IPS-15b (cell line): ENCODE measurements around the gene ZNF878.

Source experiments
- H3K27me3 ChIP-seq: one replicate; pipeline ENCODE4 v1.6.1; 2013; ENCODE audit warnings: low read length; ENCODE audit not compliant: control insufficient read depth, insufficient read depth
- H3K36me3 ChIP-seq: one replicate; pipeline ENCODE4 v1.6.1; 2013; ENCODE audit warnings: low read length; ENCODE audit not compliant: control insufficient read depth, insufficient read depth
- H3K4me1 ChIP-seq: one replicate; pipeline ENCODE4 v1.6.1; 2013; ENCODE audit warnings: mild to moderate bottlenecking, low read length; ENCODE audit not compliant: control insufficient read depth, insufficient read depth
- H3K4me3 ChIP-seq: one replicate; pipeline ENCODE4 v1.5.1; 2013; ENCODE audit warnings: low read depth, low read length
- H3K9ac ChIP-seq: one replicate; pipeline ENCODE4 v1.6.1; 2013; ENCODE audit warnings: low read depth, mild to moderate bottlenecking, low read length
- H3K9me3 ChIP-seq: one replicate; pipeline ENCODE4 v1.6.1; 2013; ENCODE audit warnings: mild to moderate bottlenecking, low read length; ENCODE audit not compliant: control insufficient read depth, insufficient read depth

The ZNF878 gene

DNA sequence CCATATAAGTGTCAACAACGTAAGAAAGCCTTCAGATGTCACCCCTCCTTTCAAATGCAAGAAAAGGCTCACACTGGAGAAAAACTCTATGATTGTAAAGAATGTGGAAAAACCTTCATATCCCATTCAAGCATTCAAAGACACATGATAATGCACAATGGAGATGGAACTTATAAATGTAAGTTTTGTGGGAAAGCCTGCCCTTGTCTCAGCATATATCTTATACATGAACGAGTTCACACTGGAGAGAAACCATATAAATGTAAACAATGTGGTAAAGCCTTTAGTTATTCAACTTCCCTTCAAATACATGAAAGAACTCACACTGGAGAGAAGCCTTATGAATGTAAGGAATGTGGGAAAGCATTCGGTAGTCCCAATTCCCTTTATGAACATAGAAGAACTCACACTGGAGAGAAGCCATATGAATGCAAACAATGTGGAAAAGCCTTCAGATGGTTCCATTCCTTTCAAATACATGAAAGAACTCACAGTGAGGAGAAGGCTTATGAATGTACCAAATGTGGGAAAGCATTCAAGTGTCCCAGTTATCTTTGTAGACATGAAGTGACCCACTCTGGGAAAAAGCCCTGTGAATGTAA, 22.9 kb upstream of the ZNF878 start:
- Histone ChIP-seq H3K4me1 (no peaks in the 10 kb centered on the region), H3K36me3 (peaks cover 53% of the 10 kb centered on the region), H3K9me3 (peaks cover 58% of the 10 kb centered on the region), H3K9ac (no peak overlapping the region), H3K4me3 (no peak overlapping the region), H3K27me3 (no peaks in the 10 kb centered on the region)

DNA sequence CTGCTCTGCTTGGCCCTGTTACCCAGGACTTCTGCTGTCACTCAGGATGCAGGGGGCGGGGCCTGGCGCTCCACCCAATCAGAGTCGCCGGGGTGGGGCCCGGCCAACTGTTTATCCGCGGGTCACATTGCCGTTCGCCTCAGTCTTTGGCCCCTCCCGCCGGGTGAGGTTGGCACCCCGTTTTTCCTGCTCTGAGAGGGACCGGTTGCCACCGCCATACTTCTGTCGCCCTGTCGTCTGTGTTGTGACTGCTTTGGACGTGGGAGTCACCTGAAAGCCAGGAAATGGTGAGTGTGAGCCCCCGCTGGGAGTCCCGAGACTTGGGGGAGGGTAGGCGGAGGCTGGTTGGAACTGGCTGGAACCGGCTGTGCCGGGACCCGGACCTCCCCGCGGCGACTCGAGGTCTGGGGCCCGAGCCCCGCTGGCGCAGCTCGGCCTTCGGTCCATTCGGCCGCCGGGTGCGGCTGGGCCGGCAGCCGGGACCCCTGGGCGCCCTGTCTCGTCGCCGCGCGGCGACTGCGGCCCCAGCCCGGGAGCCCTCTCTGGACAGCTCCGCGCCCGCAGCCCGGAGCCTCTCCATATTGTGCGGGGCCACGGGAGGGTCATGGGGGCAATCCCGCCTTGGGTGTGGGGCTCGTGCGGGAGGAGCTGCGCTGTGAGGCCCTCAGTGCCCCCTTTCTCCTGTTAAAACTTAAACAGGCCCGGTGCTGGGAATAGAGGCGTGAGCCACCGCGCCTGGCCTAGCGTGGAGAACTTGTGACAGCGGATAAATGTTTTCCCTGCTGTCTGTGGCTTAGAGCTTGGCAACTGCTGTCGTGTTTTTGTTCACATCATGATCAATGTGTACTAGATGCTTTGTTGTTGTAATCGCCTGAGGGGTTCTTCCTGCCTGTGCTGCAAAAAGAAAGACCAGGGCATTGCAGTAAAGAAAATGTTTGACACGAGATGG, 12.1 kb upstream of the ZNF878 start, which contains the start of gene ZNF844:
Gene ZNF844 (plus strand): TSS at position 142 of the 949 bp plus-strand sequence. CDS start 143 bp downstream, at position 285.
- peak within 1 kb of the TSS; percentile 93 for H3K4me3 ChIP-seq
- no peaks in the 10 kb centered on the region for H3K36me3 ChIP-seq
- H3K9ac ChIP-seq: peak within 1 kb of the TSS; percentile 90
- peaks cover 3% of the 10 kb centered on the region for H3K4me1 ChIP-seq
- H3K9me3 ChIP-seq: peaks cover 3% of the 10 kb centered on the region
- no peaks in the 10 kb centered on the region for H3K27me3 ChIP-seq

DNA sequence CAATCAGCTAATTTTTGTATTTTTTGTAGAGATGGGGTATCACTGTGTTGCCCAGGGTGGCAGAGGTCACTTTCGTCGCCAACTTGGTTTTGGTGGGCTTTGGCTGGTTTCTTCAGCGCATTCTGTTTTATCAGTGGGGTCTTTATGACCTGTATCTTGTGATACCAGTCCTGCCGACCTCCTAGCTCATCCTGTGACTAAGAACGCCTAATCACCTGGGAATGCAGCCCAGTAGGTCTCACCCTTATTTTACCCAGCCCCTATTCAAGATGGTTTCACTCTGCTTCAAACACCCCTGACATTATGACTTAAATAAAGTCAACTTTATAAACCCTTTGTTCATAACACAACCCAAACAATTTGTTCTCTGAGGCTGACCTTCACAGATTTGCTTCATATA, 3.0 kb upstream of the ZNF878 start:
- H3K36me3 ChIP-seq: no peaks in the 10 kb centered on the region
- H3K27me3 ChIP-seq: peaks cover 2% of the 10 kb centered on the region
- no peak overlapping the region for H3K9ac ChIP-seq
- H3K4me1 ChIP-seq: peaks cover 5% of the 10 kb centered on the region
- no peak overlapping the region for H3K4me3 ChIP-seq
- H3K9me3 ChIP-seq: no peaks in the 10 kb centered on the region

DNA sequence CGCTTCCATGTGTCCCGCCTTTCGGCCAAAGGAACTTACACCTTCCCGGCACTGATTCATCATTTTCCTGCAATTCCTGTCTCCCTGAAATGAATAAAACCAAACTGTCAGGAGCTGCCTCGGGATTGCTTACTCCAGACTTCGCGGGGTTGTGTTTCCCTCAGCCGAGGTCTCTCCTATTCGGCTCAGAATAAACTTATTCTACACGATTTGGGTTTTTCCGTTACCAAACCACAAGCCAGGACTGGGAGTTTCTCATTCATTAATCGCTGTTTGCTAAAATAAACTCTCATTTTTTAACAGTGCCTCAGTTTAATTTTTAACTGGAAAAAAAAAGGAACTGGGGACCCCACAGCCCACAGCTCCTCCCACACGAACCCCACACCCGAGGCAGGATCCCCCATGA, 667 bp downstream of the ZNF878 start:
- peak overlapping the region; percentile 93 for H3K4me3 ChIP-seq
- peak overlapping the region; percentile 85 for H3K9ac ChIP-seq
- peaks cover 2% of the 10 kb centered on the region for H3K27me3 ChIP-seq
- H3K36me3 ChIP-seq: no peaks in the 10 kb centered on the region
- H3K9me3 ChIP-seq: peaks cover under 1% of the 10 kb centered on the region
- H3K4me1 ChIP-seq: peaks cover 2% of the 10 kb centered on the region

DNA sequence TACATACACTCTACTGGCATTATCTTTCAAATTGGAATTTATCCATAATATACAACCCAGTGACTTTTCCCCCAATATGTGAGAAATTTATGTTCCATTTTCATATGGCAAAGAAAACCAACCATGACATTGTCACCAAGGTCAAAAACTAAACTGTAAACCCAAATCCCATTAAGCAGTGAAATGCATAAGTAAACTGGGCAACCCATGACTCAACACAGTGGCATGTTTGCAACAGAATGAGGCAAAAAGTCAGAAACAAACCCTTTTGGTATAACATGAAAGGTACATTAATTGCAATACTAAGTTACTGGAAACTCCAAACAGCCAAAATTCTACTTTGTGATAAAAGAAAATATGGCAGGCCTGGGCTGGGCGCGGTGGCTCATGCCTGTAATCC, 4.9 kb downstream of the ZNF878 start:
- Histone ChIP-seq H3K4me1 (no peaks in the 10 kb centered on the region), H3K4me3 (no peak overlapping the region)

DNA sequence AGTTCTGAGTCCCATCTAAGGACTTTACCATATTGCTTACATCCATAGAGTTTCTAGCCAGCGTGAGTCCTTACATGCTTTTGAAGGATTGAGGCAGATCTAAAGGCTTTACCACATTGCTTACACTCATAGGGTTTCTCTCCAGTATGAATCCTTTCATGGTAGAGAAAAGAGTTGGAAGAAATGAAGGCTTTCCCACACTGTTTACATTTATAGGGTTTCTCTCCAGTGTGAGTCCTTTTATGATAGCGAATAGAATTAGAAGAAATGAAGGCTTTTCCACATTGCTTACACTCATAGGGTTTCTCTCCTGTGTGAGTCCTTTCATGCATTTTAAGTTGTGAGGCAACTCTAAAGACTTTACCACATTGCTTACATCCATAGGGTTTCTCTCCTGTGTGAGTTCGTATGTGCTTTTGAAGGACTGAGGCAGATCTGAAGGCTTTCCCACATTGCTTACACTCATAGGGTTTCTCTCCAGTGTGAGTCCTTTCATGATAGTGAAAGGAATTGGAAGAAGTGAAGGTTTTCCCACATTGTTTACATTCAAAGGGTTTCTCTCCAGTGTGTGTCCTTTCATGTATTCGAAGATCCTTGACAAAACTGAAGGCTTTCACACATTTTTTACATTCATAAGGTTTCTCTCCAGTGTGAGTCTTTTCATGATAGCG, 8.9 kb downstream of the ZNF878 start:
- Histone ChIP-seq H3K9me3 (peaks cover 34% of the 10 kb centered on the region), H3K9ac (no peak overlapping the region), H3K27me3 (no peaks in the 10 kb centered on the region), H3K36me3 (peaks cover 15% of the 10 kb centered on the region), H3K4me3 (no peak overlapping the region), H3K4me1 (no peaks in the 10 kb centered on the region)

More for the DNA sequence above, 4.9 kb downstream of the ZNF878 start:
- Histone ChIP-seq H3K9me3 (peaks cover 31% of the 10 kb centered on the region), H3K9ac (no peak overlapping the region), H3K27me3 (no peaks in the 10 kb centered on the region), H3K36me3 (peaks cover 15% of the 10 kb centered on the region)

DNA sequence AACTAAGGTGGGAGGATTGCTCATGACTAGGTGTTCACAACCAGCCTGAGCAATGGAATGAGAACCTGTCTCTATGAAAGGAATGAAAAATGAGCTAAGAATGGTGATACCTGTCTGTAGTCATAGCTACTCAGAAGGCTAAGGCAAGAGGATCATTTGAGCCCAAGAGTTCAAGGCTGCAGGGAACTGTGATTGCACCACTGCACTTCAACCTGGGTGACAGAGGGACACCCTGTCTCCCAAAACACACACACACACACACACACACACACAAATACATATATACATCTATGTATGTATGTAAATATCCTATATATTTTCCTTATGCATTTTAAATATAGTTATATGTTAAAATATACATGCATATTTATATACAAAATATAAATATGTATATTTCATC, 9.9 kb downstream of the ZNF878 start:
- Histone ChIP-seq H3K27me3 (no peaks in the 10 kb centered on the region), H3K4me3 (no peak overlapping the region), H3K4me1 (no peaks in the 10 kb centered on the region), H3K9ac (no peak overlapping the region), H3K9me3 (peaks cover 34% of the 10 kb centered on the region), H3K36me3 (peaks cover 15% of the 10 kb centered on the region)

DNA sequence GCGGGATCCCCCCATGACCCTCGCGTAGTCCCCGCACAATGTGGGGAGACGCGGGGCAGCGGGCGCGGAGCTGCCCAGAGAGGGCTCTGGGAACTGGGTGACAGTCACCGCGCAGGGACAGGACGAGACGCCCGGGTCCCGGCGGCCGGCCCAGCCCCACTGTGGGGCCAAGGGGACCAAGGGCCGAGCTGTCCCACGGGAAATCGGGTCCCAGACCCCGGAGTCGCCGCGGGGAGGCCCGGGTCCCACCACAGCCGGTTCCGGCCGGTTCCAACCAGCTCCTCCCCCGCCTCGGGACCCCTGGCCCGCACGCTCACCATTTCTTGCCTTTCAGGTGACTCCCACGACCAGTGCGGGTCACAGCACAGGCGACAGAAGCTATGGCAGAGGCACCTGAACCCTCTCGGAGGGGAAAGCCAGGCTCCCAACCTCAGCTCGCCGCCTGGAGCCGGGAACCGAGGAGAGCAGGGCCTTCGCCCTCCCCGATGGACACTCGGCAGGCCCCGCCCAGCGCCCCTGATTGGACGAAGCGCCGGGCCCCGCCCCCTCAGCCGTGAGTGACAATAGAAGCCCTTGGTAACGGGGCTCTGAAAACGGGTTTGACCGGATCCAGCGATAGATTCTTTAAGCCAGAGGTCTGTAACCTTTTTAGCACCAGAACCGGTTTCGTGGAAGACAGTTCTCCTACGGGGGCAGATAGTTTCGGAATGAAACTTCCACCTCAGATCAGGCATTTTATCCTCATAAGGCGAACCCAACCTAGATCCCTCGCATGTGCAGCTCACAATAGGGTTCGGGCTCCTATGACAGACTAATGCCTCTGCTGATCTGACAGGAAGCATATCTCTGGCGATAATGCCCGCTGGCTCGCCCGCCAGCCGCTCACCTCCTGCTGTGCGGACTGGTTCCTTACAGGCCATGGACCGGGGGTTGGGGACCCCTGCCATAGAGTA, 17.3 kb downstream of the ZNF878 start, which contains the start of gene ZNF433:
Gene ZNF433 (minus strand): TSS at position 460 of the 953 bp plus-strand sequence. CDS start 140 bp downstream, at position 320.
- Histone ChIP-seq H3K4me3 (peak within 1 kb of the TSS; percentile 80), H3K9me3 (no peaks in the 10 kb centered on the region), H3K4me1 (no peaks in the 10 kb centered on the region), H3K36me3 (no peaks in the 10 kb centered on the region), H3K27me3 (peaks cover 8% of the 10 kb centered on the region), H3K9ac (peak within 1 kb of the TSS; percentile 73)

DNA sequence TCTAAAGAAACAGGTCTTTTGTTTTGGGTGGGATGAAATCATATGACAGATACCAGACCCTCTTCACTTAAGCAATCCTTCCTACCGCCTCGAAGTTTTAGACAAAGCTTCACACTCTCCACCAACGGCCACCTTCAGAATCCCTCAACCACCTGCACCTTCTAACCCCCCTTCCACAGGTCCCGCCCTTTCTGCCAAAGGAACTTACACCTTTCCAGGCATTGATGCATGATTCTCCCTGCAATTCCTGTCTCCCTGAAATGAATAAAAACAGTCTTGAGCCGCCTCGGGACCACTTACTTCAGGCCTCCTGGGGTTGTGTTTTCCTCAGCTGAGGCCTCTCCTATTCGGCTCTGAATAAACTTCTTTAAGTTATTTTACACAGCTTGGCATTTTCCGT, 18.1 kb downstream of the ZNF878 start:
- H3K4me1 ChIP-seq: no peaks in the 10 kb centered on the region
- peaks cover 1% of the 10 kb centered on the region for H3K36me3 ChIP-seq
- peaks cover 8% of the 10 kb centered on the region for H3K27me3 ChIP-seq
- no peak overlapping the region for H3K9ac ChIP-seq
- peak overlapping the region; percentile 80 for H3K4me3 ChIP-seq
- H3K9me3 ChIP-seq: no peaks in the 10 kb centered on the region

DNA sequence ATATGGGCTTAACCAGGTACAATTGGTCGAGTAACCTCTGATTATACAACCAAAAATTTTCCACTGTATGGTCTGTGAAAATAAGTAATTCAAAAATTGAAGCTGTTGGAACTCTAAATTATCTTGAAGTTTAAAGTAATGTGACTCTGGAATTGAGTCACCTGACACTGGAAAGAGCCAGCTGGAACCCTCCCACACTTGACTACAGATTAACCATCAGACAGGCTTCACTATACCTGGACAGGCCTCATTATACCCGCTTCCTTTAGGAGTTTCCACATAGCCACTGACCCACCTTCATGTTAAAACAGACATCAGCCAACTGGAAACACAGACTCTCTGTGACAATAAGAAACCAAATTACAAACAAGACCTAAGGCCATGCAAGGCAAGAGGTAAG, 18.6 kb downstream of the ZNF878 start:
- Histone ChIP-seq H3K36me3 (peaks cover 3% of the 10 kb centered on the region), H3K9ac (no peak overlapping the region), H3K4me3 (peak overlapping the region; percentile 80), H3K4me1 (no peaks in the 10 kb centered on the region), H3K9me3 (no peaks in the 10 kb centered on the region), H3K27me3 (peaks cover 8% of the 10 kb centered on the region)

DNA sequence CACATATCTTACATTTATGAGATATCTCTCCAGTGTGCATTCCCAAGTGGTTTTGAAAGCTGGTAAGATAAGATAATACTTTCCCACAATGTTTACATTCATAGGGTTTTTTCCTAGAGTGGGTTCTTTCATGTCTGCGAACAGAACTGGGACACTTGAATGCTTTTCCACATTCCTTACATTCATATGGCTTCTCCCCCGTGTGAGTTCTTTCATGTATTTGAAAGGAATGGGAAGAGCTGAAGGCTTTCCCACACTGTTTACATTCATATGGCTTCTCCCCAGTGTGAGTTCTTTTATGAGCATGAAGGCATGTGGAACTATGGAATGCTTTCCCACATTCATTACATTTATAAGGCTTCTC, 37.0 kb downstream of the ZNF878 start:
- Histone ChIP-seq H3K4me1 (no peaks in the 10 kb centered on the region), H3K27me3 (no peaks in the 10 kb centered on the region), H3K9me3 (peaks cover 43% of the 10 kb centered on the region), H3K4me3 (no peak overlapping the region), H3K9ac (no peak overlapping the region), H3K36me3 (peaks cover 8% of the 10 kb centered on the region)
